WTC11 (cell line): Measurements from ENCODE around the gene HINT2.

Source experiments
- ATF3 ChIP-seq: sonication (generic); formaldehyde crosslinking; conservative IDR thresholded peaks from 2 replicates; pipeline ENCODE4 v1.8.1; 2022; ENCODE audit warnings: mild to moderate bottlenecking, missing genetic modification reagents
- CBFB ChIP-seq: sonication (generic); formaldehyde crosslinking; IDR thresholded peaks from 2 replicates; pipeline ENCODE4 v1.8.1; 2022; ENCODE audit warnings: mild to moderate bottlenecking, low read depth, missing genetic modification reagents
- CTCF ChIP-seq: fragments of 200-600 bp; IDR thresholded peaks from 2 replicates; pipeline ENCODE4 v1.8.0; 2022; ENCODE audit warnings: antibody characterized with exemption
- FOXP1 ChIP-seq: sonication (generic); formaldehyde crosslinking; IDR thresholded peaks from 2 replicates; pipeline ENCODE4 v1.8.0; 2022; ENCODE audit warnings: missing genetic modification reagents, mild to moderate bottlenecking, moderate library complexity, borderline replicate concordance
- HMGA2 ChIP-seq: fragments of 250-450 bp; sonication (Bioruptor Pico); IDR thresholded peaks from 2 replicates; pipeline ENCODE4 v1.4.0; 2021; ENCODE audit warnings: mild to moderate bottlenecking, moderate library complexity
- JAZF1 ChIP-seq: fragments of 250-450 bp; sonication (Bioruptor Pico); IDR thresholded peaks from 2 replicates; pipeline ENCODE4 v1.9.0; 2021; ENCODE audit warnings: moderate library complexity, mild to moderate bottlenecking, inconsistent platforms
- NFE2L1 ChIP-seq: sonication (generic); formaldehyde crosslinking; IDR thresholded peaks from 2 replicates; pipeline ENCODE4 v1.8.1; 2023; ENCODE audit warnings: missing genetic modification reagents
- NR2C2 ChIP-seq: sonication (generic); formaldehyde crosslinking; IDR thresholded peaks from 2 replicates; pipeline ENCODE4 v1.8.0; 2022; ENCODE audit warnings: mild to moderate bottlenecking, missing genetic modification reagents
- PREB ChIP-seq: sonication (generic); formaldehyde crosslinking; IDR thresholded peaks from 2 replicates; pipeline ENCODE4 v1.8.1; 2022; ENCODE audit warnings: mild to moderate bottlenecking, missing genetic modification reagents, moderate library complexity, borderline replicate concordance
- ZBTB43 ChIP-seq: sonication (generic); formaldehyde crosslinking; IDR thresholded peaks from 2 replicates; pipeline ENCODE4 v1.8.1; 2023; ENCODE audit warnings: mild to moderate bottlenecking, missing genetic modification reagents

GRCh38 chr9:35852876-35853865 lies 38.3 kb upstream of the HINT2 start:
- TF ChIP-seq JAZF1 (CRISPR knock-in tag) (no peak), PREB (CRISPR knock-in tag) (no peak), NR2C2 (CRISPR knock-in tag) (no peak), FOXP1 (CRISPR knock-in tag) (no peak), CTCF (no peak), ATF3 (CRISPR knock-in tag) (no peak), CBFB (no peak), ZBTB43 (no peak), HMGA2 (CRISPR knock-in tag) (no peak), NFE2L1 (CRISPR knock-in tag) (no peak)
